GM21360 (cell line): ENCODE data around the gene PTPRF.

ENCODE experiments used
- ATAC-seq: cut with Tn5 transposase; IDR thresholded peaks from one replicate; pipeline ENCODE4 v1.9.1; 2021; ENCODE audit warnings: mild to moderate bottlenecking, moderate library complexity; ENCODE audit not compliant: unreplicated experiment

PTPRF gene

GRCh38 chr1:43549921-43550597 lies 19.4 kb downstream of the PTPRF start:
- no peak for ATAC-seq

GRCh38 chr1:43550598-43551246 lies 20.0 kb downstream of the PTPRF start:
- ATAC-seq: no peak

- ATAC-seq: no peak
These were observed 20.8 kb downstream of the PTPRF start for GRCh38 chr1:43551396-43551888.

- ATAC-seq: no peak
These were observed 21.5 kb downstream of the PTPRF start for GRCh38 chr1:43552059-43552742.

- ATAC-seq: no peak
These were observed 22.1 kb downstream of the PTPRF start for GRCh38 chr1:43552813-43553212.

GRCh38 chr1:43554444-43554992 lies 23.8 kb downstream of the PTPRF start:
- no peak for ATAC-seq

GRCh38 chr1:43556782-43557181 lies 26.1 kb downstream of the PTPRF start:
- ATAC-seq: no peak

GRCh38 chr1:43557744-43558245 lies 27.1 kb downstream of the PTPRF start:
- no peak for ATAC-seq

GRCh38 chr1:43558346-43558841 lies 27.7 kb downstream of the PTPRF start:
- ATAC-seq: no peak

- no peak for ATAC-seq
These were observed 29.0 kb downstream of the PTPRF start for GRCh38 chr1:43559714-43560113.

GRCh38 chr1:43560286-43560685 lies 29.6 kb downstream of the PTPRF start:
- no peak for ATAC-seq

- ATAC-seq: no peak
These were observed 33.3 kb downstream of the PTPRF start for GRCh38 chr1:43563876-43564539.

GRCh38 chr1:43564551-43565348 lies 34.1 kb downstream of the PTPRF start:
- no peak for ATAC-seq

- ATAC-seq: no peak
These were observed 35.1 kb downstream of the PTPRF start for GRCh38 chr1:43565600-43566360.

GRCh38 chr1:43566382-43567044 lies 35.8 kb downstream of the PTPRF start:
- no peak for ATAC-seq

- ATAC-seq: no peak
These were observed 38.5 kb downstream of the PTPRF start for GRCh38 chr1:43569175-43569574.

GRCh38 chr1:43570277-43570676 lies 39.6 kb downstream of the PTPRF start:
- ATAC-seq: no peak

GRCh38 chr1:43570715-43571114 lies 40.0 kb downstream of the PTPRF start:
- no peak for ATAC-seq

- no peak for ATAC-seq
These were observed 41.4 kb downstream of the PTPRF start for GRCh38 chr1:43572084-43572483.
